ENCODE data around the gene RTRAF. TPM values are rescaled to one million over a fixed set of nuclear protein-coding genes. Genes with fewer than 3 reads are reported as not detected.

RTRAF gene
- total RNA-seq, 1 experiment from 2014 or later = 321 TPM

GRCh38 chr14:51977075-51977474 is 12.3 kb upstream of the RTRAF start:
- no peak for DNase-seq
- Histone ChIP-seq H3K36me3 (replicated peaks; ENCODE audit: control insufficient read depth, insufficient read depth, low read length) (no peaks in the 10 kb centered on the region), H3K4me3 (ENCODE audit: insufficient read depth, low read depth, low read length) (no peak overlapping the region), H3K27me3 (ENCODE audit: control insufficient read depth, insufficient read depth, low read length) (no peaks in the 10 kb centered on the region)

DNA sequence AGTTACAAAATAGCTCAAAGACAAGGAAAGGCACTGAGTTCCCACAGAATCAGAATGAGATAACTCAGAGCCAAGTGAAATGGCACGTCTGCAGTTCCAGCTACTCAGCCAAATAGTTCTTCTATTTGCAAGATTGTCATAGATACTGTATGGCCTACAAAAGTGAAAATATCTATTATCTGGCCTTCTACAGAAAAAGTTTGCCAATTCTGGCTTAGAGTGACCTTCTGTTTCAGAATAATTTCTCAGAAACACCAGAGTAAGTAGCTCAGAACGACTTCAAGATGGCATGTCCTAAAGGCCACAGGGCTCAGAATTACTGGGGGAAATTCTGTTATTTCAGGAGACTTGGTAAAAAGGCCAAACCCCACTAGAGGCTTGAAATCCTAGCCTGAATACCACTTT is 10.7 kb upstream of the RTRAF start:
- no peak for DNase-seq
- Histone ChIP-seq H3K36me3 (replicated peaks; ENCODE audit: control insufficient read depth, insufficient read depth, low read length) (no peaks in the 10 kb centered on the region), H3K4me3 (ENCODE audit: insufficient read depth, low read depth, low read length) (no peak overlapping the region), H3K27me3 (ENCODE audit: control insufficient read depth, insufficient read depth, low read length) (no peaks in the 10 kb centered on the region)

DNA sequence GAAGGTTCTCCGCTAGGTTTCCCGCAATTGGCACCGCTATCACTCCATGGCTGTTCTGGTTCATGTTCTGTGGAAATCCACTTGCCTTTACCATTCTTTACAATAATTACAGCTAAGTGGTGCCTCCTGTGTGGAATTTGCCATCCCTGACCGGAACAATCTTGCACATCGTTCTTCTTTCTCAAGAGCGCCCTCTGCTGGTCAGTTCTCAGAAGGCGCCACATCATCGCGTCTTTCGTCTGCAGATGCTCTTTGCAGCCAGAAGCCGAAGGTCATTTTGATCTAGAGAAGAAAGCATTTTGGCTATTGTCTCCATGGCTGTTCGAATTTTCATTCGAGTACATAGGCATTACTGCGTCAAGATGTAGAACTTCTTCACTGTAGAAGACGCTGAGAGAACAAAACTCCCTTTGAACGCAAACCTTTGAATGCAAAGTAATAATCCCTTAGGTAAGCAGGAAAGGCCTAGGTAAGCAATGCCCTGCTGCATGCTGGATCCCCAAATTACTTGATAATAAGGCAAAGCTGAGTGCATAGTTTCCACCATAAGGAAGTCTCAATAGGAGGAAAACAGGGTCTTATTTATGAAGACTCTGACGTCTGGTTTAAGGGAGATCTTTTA is 10.1 kb upstream of the RTRAF start:
- Histone ChIP-seq H3K27me3 (ENCODE audit: control insufficient read depth, insufficient read depth, low read length) (no peaks in the 10 kb centered on the region), H3K4me3 (ENCODE audit: insufficient read depth, low read depth, low read length) (no peak overlapping the region), H3K36me3 (replicated peaks; ENCODE audit: control insufficient read depth, insufficient read depth, low read length) (no peaks in the 10 kb centered on the region)
- DNase-seq = peak; percentile 46

- H3K27me3 ChIP-seq (ENCODE audit: control insufficient read depth, insufficient read depth, low read length) = no peaks in the 10 kb centered on the region
- DNase-seq = no peak
- H3K36me3 ChIP-seq (replicated peaks; ENCODE audit: control insufficient read depth, insufficient read depth, low read length) = no peaks in the 10 kb centered on the region
- no peak overlapping the region for H3K4me3 ChIP-seq (ENCODE audit: insufficient read depth, low read depth, low read length)
These were observed 8.0 kb upstream of the RTRAF start for GRCh38 chr14:51981218-51981854.

GRCh38 chr14:51988221-51988620 is 1.1 kb upstream of the RTRAF start:
- H3K27me3 ChIP-seq (ENCODE audit: control insufficient read depth, insufficient read depth, low read length) = no peaks in the 10 kb centered on the region
- H3K4me3 ChIP-seq (ENCODE audit: insufficient read depth, low read depth, low read length) = no peak overlapping the region
- peaks cover 6% of the 10 kb centered on the region for H3K36me3 ChIP-seq (replicated peaks; ENCODE audit: control insufficient read depth, insufficient read depth, low read length)
- DNase-seq = no peak

DNA sequence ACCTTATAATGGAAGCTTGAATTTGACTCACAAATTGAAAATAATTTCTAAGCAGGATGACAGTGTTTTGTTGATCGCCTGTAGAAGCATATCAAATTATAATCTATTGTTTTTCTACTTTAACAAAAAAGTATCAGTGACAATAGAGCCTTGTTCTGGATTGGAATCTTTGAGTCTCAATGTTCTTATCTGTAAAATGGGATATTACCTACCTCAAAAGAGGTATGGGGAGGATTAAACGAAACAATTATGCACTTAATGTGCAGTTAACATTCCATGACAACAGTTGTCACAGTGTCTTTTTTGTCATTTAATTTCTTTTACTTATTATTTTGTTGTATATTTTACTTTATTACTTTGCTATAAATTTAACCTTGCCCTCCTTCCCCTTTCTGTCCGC is 1.1 kb downstream of the RTRAF start:
- H3K36me3 ChIP-seq (replicated peaks; ENCODE audit: control insufficient read depth, insufficient read depth, low read length) = peaks cover 12% of the 10 kb centered on the region
- no peaks in the 10 kb centered on the region for H3K27me3 ChIP-seq (ENCODE audit: control insufficient read depth, insufficient read depth, low read length)
- H3K4me3 ChIP-seq (ENCODE audit: insufficient read depth, low read depth, low read length) = peak overlapping the region; percentile 97
- DNase-seq = no peak

DNA sequence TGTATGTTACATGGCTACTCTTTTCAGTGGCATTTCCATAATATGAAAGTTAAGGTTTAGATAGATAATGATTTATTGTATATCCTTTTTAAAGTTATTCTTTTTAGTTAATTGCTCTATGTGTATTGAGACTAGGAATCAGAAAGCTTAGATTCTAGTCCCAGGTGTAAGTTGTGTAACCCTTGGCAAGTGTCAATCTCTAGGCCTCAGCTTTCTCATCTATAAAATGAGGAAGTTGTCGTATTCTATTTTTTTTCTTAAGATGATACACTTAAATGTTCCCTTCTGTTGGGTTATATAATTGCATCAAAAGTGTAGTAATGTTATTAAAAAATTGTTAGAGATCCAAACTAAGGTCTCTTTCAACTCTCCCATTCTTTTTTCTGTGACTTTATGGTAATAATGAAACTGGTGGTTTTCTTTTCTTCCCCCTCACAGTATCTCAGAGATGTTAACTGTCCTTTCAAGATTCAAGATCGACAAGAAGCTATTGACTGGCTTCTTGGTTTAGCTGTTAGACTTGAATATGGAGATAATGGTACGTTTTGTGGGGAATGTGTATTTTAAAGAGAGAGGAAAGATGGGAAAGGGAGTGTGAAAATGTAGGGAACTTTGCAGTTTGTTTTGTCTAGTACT is 4.1 kb downstream of the RTRAF start:
- H3K36me3 ChIP-seq (replicated peaks; ENCODE audit: control insufficient read depth, insufficient read depth, low read length) = peaks cover 12% of the 10 kb centered on the region
- no peak for DNase-seq
- no peaks in the 10 kb centered on the region for H3K27me3 ChIP-seq (ENCODE audit: control insufficient read depth, insufficient read depth, low read length)
- no peak overlapping the region for H3K4me3 ChIP-seq (ENCODE audit: insufficient read depth, low read depth, low read length)

GRCh38 chr14:51996148-51996746 is 6.9 kb downstream of the RTRAF start:
- Histone ChIP-seq H3K36me3 (replicated peaks; ENCODE audit: control insufficient read depth, insufficient read depth, low read length) (peaks cover 17% of the 10 kb centered on the region), H3K4me3 (ENCODE audit: insufficient read depth, low read depth, low read length) (no peak overlapping the region), H3K27me3 (ENCODE audit: control insufficient read depth, insufficient read depth, low read length) (no peaks in the 10 kb centered on the region)
- no peak for DNase-seq

DNA sequence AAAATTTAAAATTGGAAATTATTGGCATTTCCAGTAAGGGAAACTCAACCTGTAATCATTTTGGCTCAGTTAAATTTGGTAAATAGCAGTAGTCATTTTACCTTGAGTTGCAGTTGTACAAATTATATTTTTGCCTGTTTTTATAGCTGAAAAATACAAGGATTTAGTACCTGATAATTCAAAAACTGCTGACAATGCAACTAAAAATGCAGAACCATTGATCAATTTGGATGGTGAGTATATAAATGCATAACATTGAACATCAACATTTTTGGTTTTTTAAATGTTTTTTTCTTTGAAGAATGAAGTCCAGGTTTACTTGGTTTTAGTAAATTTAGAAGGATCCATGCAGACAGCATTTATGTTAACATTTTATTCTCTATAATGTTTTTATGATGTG is 9.0 kb downstream of the RTRAF start:
- Histone ChIP-seq H3K4me3 (ENCODE audit: insufficient read depth, low read depth, low read length) (no peak overlapping the region), H3K27me3 (ENCODE audit: control insufficient read depth, insufficient read depth, low read length) (no peaks in the 10 kb centered on the region), H3K36me3 (replicated peaks; ENCODE audit: control insufficient read depth, insufficient read depth, low read length) (peaks cover 21% of the 10 kb centered on the region)
- DNase-seq = no peak

DNA sequence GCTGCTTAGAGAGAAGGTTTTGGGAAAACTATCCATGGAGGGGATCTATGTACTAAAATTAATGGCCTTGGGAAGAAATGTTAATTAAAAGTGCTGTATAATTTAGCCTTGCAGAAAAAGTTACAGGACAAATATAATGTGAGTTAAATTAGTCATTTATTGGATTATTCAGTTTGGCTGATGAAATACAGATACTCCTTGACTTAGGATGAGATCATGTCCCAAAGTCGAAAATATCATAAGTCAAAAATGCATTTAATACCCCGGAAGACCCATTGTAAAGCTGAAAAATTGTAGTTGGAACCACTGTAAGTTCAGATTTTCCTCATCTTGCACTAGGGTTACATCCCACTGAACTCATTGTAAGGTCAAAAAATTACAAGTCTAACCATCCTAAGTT is 9.7 kb downstream of the RTRAF start:
- Histone ChIP-seq H3K27me3 (ENCODE audit: control insufficient read depth, insufficient read depth, low read length) (no peaks in the 10 kb centered on the region), H3K4me3 (ENCODE audit: insufficient read depth, low read depth, low read length) (no peak overlapping the region), H3K36me3 (replicated peaks; ENCODE audit: control insufficient read depth, insufficient read depth, low read length) (peaks cover 20% of the 10 kb centered on the region)
- DNase-seq = no peak

GRCh38 chr14:52000019-52000582 is 10.8 kb downstream of the RTRAF start:
- no peak for DNase-seq
- Histone ChIP-seq H3K4me3 (ENCODE audit: insufficient read depth, low read depth, low read length) (no peak overlapping the region), H3K27me3 (ENCODE audit: control insufficient read depth, insufficient read depth, low read length) (no peaks in the 10 kb centered on the region), H3K36me3 (replicated peaks; ENCODE audit: control insufficient read depth, insufficient read depth, low read length) (peaks cover 22% of the 10 kb centered on the region)

GRCh38 chr14:52000696-52001095 is 11.3 kb downstream of the RTRAF start:
- DNase-seq = no peak
- H3K36me3 ChIP-seq (replicated peaks; ENCODE audit: control insufficient read depth, insufficient read depth, low read length) = peaks cover 23% of the 10 kb centered on the region
- no peak overlapping the region for H3K4me3 ChIP-seq (ENCODE audit: insufficient read depth, low read depth, low read length)
- H3K27me3 ChIP-seq (ENCODE audit: control insufficient read depth, insufficient read depth, low read length) = no peaks in the 10 kb centered on the region

- Histone ChIP-seq H3K36me3 (replicated peaks; ENCODE audit: control insufficient read depth, insufficient read depth, low read length) (peaks cover 23% of the 10 kb centered on the region), H3K27me3 (ENCODE audit: control insufficient read depth, insufficient read depth, low read length) (no peaks in the 10 kb centered on the region), H3K4me3 (ENCODE audit: insufficient read depth, low read depth, low read length) (no peak overlapping the region)
- no peak for DNase-seq
These were observed 13.2 kb downstream of the RTRAF start for GRCh38 chr14:52002542-52002941.

GRCh38 chr14:52003324-52003723 is 14.0 kb downstream of the RTRAF start:
- no peak overlapping the region for H3K4me3 ChIP-seq (ENCODE audit: insufficient read depth, low read depth, low read length)
- H3K36me3 ChIP-seq (replicated peaks; ENCODE audit: control insufficient read depth, insufficient read depth, low read length) = peaks cover 25% of the 10 kb centered on the region
- H3K27me3 ChIP-seq (ENCODE audit: control insufficient read depth, insufficient read depth, low read length) = no peaks in the 10 kb centered on the region
- no peak for DNase-seq

DNA sequence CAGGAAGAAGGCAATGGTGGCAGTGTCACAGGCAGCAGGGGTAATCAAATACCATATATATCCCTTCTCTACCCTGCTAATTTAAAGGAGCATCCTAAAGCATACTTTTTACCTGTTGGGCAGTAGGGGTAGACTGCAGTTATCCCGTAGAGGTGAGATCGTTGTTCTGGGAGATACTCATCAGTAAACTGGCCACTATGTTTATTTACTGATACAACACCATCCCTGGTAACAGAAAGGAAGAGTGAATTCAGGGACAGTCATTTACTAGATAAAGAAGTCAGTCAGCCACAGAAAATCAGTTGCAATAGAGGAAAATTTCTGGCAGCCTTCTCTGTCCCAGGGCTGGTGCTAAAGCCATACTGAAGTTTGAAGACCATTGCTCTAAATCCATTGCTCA is 16.3 kb downstream of the RTRAF start:
- DNase-seq = no peak
- peaks cover 30% of the 10 kb centered on the region for H3K36me3 ChIP-seq (replicated peaks; ENCODE audit: control insufficient read depth, insufficient read depth, low read length)
- no peaks in the 10 kb centered on the region for H3K27me3 ChIP-seq (ENCODE audit: control insufficient read depth, insufficient read depth, low read length)

More for the DNA sequence above, 16.3 kb downstream of the RTRAF start:
- H3K4me3 ChIP-seq (ENCODE audit: insufficient read depth, low read depth, low read length) = no peak overlapping the region
